ENCODE data around the gene NAA16.

DNA sequence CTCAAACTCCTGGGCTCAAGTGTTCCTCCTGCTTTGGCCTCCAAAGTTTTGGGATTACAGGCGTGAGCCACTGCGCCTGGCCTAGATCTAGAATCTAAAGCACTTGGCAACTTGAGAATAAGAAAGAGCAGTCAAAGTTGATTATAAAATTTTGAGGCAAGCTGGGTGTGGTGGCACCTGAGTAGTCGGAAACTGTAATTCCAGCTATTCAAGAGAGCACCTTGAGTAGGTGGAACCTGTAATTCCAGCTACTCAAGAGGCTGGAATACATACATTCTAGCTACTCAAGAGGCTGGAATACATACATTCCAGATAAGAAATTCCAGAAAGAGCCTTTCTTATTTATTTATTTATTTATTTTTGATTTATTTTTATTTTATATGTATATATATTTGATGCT lies 8.3 kb upstream of the NAA16 start:
- TF ChIP-seq, protein P1, sequence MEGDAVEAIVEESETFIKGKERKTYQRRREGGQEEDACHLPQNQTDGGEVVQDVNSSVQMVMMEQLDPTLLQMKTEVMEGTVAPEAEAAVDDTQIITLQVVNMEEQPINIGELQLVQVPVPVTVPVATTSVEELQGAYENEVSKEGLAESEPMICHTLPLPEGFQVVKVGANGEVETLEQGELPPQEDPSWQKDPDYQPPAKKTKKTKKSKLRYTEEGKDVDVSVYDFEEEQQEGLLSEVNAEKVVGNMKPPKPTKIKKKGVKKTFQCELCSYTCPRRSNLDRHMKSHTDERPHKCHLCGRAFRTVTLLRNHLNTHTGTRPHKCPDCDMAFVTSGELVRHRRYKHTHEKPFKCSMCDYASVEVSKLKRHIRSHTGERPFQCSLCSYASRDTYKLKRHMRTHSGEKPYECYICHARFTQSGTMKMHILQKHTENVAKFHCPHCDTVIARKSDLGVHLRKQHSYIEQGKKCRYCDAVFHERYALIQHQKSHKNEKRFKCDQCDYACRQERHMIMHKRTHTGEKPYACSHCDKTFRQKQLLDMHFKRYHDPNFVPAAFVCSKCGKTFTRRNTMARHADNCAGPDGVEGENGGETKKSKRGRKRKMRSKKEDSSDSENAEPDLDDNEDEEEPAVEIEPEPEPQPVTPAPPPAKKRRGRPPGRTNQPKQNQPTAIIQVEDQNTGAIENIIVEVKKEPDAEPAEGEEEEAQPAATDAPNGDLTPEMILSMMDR (IDR thresholded peaks at IDR 0.05) = no peak
- no peak for TF ChIP-seq EZH2 (IDR thresholded peaks at IDR 0.05; ENCODE audit: borderline replicate concordance, insufficient read depth, low read depth, low read length, poor library complexity, severe bottlenecking)
